Cardiac fibroblast (primary cell): ENCODE results near the gene DHCR24.

ENCODE experiments used
- DNase-seq, 2 donors: peaks; one replicate each; pipeline versions ENCODE4 v3.0.0 to v3.0.0-alpha.2; 2010; ENCODE audit warnings: low read depth in 2 of 2
- H3K4me3 ChIP-seq, 2 donors: replicated peaks in 1 of 2; 1 replicate in 1 of 2; 2 replicates in 1 of 2; pipeline ENCODE4 v1.5.1; 2011; ENCODE audit warnings: low read depth in 2 of 2, low read length in 2 of 2, mild to moderate bottlenecking in 2 of 2, moderate library complexity in 1 of 2
- TF ChIP-seq, protein P1 (sequence below): IDR thresholded peaks from one replicate; pipeline ENCODE4 v1.5.1; 2011; ENCODE audit warnings: low read depth, mild to moderate bottlenecking, low read length, inconsistent platforms

Gene DHCR24

DNA sequence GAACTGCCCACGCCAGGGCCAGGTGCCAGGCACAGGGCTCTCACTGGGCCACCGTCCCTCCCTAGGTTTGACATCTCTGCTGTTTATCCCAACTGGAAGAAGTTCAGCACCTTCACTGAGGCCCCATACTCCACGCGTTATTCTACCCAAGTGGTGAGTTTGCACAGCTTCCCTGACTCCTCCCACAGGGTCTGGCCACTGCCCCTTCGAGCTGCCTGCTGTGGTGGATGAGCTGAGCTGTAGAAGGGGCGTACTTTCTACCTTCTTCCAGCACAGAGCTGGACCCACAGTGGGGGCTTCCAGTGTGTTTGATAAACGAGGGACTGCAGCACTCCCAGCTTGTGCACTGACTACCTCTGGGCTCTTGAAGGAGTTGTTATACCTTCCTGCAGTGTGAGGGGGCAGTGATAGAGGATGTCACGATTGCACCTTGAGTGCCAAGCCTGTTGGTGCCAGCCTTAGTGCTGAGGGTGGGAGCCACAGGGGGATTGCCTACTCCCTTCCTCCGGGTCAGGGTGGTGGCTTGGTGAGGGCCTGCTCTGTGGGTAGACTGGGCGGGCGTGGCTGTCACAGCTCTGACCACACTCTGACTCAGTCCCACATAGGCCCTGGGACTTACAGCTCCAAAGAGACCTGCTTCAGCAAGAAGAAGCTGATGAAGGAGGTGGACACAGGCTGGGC is 79.9 kb downstream of the DHCR24 start:
- TF ChIP-seq, protein P1, sequence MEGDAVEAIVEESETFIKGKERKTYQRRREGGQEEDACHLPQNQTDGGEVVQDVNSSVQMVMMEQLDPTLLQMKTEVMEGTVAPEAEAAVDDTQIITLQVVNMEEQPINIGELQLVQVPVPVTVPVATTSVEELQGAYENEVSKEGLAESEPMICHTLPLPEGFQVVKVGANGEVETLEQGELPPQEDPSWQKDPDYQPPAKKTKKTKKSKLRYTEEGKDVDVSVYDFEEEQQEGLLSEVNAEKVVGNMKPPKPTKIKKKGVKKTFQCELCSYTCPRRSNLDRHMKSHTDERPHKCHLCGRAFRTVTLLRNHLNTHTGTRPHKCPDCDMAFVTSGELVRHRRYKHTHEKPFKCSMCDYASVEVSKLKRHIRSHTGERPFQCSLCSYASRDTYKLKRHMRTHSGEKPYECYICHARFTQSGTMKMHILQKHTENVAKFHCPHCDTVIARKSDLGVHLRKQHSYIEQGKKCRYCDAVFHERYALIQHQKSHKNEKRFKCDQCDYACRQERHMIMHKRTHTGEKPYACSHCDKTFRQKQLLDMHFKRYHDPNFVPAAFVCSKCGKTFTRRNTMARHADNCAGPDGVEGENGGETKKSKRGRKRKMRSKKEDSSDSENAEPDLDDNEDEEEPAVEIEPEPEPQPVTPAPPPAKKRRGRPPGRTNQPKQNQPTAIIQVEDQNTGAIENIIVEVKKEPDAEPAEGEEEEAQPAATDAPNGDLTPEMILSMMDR = no peak
- no peak overlapping the region for H3K4me3 ChIP-seq
- DNase-seq = peak in 1 of 2 donors; percentile 33

DNA sequence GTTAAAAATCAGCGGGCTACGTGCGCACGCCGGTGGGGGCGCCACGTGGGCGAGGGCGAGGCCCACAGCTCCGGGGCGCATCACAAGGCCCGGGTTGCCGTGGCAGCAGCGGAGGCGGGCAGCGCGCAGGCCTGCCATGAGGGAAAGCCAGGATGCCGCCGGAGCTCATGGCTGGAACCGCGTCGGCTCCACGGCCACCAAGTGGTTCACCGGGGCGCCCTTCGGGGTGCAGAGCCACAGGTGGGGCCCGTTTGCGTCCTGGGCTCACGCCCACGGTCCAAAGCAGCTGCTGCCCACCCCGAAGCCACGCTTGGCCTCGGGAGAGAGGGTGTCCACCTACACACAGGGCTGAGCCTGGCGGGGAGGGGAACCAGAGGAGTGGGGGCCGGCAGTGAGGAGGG is 81.0 kb downstream of the DHCR24 start:
- H3K4me3 ChIP-seq = no peak overlapping the region
- TF ChIP-seq, protein P1 = no peak
- DNase-seq = no peak

DNA sequence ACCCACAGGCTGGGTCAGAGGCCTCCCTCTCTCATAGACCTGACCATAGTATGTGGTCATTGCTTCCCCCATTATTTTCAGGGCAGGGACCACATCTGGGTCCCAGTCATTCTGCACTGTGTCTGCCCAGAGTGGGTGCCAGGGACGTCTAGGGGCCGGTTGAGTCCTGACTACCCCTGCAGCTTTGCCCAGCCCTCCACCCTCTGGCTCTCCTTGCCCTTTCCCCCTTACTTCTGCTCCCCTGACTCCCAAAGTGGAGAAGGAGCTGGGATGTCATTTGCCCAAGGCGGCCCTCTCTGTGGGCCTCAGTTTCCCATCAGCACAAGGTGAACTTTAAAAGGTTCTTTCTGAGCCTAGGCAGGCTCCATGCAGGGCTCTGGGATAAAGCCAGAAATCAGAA is 81.5 kb downstream of the DHCR24 start:
- TF ChIP-seq, protein P1 = no peak
- no peak for DNase-seq
- H3K4me3 ChIP-seq = no peak overlapping the region

DNA sequence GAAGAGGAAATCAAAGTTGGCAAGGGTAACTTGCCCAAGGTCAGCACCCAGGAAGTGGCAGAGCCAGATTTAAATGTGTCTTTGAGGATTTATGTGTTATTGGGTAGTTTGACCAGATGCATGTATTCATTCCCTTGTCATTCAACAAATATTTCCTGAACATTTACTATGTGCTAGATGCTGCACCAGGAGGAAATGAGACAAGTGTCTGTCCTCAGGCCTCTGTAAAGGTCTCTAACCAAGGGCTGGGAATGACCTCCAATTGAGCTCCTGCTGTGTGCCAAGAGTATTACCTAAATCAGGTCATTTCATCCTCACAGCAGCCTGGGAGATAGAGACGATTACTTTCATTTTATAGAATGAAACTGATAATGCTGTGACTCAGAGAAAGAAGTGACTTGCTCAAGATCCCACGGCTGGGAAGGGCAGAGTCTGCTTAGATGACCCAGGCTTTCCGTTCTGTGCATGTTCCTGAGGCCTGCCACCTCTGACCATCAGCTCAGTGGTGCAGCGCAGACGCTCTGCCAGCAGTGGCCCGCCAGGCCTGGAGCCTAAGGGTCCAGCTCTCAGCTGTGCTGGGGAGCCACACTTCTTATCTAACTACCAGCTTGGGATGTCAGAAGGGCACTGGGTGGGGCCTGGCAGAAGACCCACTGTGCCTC is 82.4 kb downstream of the DHCR24 start:
- H3K4me3 ChIP-seq = no peak overlapping the region
- peak in 1 of 2 donors; percentile 47 for DNase-seq

DNA sequence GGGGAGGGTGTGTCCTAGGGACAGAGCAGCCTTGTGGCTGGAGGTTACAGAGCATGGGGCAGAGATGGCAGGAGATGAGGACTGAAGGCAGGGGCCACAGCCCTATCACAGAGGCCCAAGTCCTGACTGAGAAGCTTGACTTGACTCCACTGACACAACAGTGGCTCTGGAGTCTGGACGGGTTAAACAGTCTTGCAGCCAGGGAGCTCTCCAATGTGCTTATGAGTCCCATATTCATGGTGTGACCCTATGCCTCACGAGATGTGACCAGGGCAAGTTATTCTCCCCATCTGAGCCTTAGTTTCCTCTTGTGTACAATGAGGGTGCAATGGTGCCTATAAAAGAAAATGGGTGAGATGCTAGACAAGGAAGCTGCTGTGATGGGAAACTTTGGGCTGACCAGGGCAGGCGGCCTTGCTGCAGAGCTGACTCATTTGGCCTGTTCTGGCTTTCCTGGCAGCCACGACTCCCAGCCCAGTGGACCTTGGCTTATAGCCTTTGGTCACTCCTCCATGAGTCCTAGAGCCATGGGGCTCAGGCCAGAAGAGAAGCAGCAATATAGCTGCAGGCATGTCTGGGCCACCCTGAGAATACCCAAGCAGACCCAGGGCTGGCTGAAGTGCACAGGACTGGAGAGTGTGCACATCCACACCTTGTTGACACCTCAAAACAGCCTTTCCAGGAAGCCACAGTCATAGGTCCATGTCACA is 83.1 kb downstream of the DHCR24 start:
- peak; percentile 49 to 58 for DNase-seq
- TF ChIP-seq, protein P1 = no peak
- no peak overlapping the region for H3K4me3 ChIP-seq

More for the DNA sequence above, 82.4 kb downstream of the DHCR24 start:
- TF ChIP-seq, protein P1 = no peak

DNA sequence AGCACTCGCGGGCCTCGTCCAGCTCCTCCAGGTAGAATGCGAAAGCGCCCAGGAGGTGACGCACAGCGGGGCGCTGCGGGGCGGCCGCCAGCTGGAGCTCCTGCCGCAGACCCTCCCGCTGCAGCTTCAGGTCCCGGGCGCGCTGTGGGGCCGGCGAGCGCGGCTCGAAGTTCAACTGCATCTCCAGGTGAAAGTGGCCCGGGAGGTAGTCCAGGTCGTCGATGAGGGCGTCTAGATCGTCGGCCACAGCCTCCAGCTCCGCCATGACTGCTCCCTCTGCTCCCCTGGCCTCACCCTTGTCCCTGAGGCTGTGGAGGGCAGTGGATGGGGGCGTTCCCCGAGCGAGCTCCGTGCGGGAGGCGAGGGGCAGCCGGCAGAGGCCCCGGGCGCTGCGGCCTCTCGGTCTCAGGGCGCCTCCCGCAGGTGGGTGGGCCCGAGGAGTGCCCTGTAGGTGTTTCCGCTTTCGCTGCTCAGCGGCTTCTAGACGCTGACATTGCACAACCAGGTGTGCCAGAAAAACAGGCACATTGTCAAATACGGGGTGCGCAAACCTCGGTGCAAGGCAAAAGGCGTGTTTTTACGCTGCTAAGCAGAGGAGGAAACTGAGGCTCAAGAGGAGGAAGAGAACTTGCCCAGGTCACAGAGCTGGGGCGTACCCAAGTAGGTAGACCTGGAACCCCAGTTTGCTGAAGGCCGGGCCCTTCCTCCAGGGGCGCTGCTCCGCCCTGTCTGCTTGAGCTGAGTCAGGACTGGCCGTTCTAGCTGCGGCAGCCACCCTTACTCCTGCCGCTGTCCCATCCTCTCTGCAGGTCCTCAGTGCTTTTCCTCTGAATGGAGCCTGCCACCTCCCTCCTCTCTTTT is 85.9 kb downstream of the DHCR24 start, which contains the start of gene TTC22:
TTC22 (minus strand) TSS at position 425 of the 861 bp plus-strand sequence; CDS start at position 265, 160 bp downstream.
- H3K4me3 ChIP-seq = peak within 1 kb of the TSS in 1 of 2 donors; percentile 13
- DNase-seq = peak in 1 of 2 donors; percentile 12
- TF ChIP-seq, protein P1 = peak; percentile 28
